BE2C (cell line): ENCODE data around the gene ATP13A3. TPM values are rescaled to one million over a fixed set of nuclear protein-coding genes. Genes with fewer than 3 reads are reported as not detected.
"Not testable (repeated sequence)": the region's sequence is repeated elsewhere in the genome, so short reads cannot be mapped to it uniquely, and the experiment has no call there.

Experiments used
- DNase-seq: peaks from one replicate; pipeline ENCODE4 v3.0.0-alpha.2; 2020
- H3K27me3 ChIP-seq: fragments of 250-450 bp; sonication (Bioruptor Pico); 2 replicates; pipeline ENCODE4 v1.5.1; 2020; ENCODE audit warnings: mild to moderate bottlenecking
- H3K36me3 ChIP-seq: fragments of 250-450 bp; sonication (Bioruptor Pico); 2 replicates; pipeline ENCODE4 v1.5.1; 2020; ENCODE audit warnings: mild to moderate bottlenecking
- H3K4me1 ChIP-seq: fragments of 250-450 bp; sonication (Bioruptor Pico); 2 replicates; pipeline ENCODE4 v1.5.1; 2020
- H3K4me3 ChIP-seq: 2 replicates; pipeline ENCODE4 v1.5.1; 2011; ENCODE audit warnings: low read depth, low read length
- H3K9me3 ChIP-seq: fragments of 250-450 bp; sonication (Bioruptor Pico); 2 replicates; pipeline ENCODE4 v1.5.1; 2020
- polyA plus RNA-seq: library from polyadenylated mRNA; unstranded; fragments of >200 nt; gene quantifications from one replicate; pipeline ENCODE4 v1.2.1, GENCODE V29; 2012; ENCODE audit warnings: low read depth, missing spikeins; ENCODE audit not compliant: insufficient read length, insufficient read depth
- TF ChIP-seq, protein P1 (sequence below): IDR thresholded peaks from 2 replicates; pipeline ENCODE4 v1.5.1; 2012; ENCODE audit warnings: mild to moderate bottlenecking, low read depth, low read length

Gene ATP13A3
- 20.4 TPM for polyA plus RNA-seq

DNA sequence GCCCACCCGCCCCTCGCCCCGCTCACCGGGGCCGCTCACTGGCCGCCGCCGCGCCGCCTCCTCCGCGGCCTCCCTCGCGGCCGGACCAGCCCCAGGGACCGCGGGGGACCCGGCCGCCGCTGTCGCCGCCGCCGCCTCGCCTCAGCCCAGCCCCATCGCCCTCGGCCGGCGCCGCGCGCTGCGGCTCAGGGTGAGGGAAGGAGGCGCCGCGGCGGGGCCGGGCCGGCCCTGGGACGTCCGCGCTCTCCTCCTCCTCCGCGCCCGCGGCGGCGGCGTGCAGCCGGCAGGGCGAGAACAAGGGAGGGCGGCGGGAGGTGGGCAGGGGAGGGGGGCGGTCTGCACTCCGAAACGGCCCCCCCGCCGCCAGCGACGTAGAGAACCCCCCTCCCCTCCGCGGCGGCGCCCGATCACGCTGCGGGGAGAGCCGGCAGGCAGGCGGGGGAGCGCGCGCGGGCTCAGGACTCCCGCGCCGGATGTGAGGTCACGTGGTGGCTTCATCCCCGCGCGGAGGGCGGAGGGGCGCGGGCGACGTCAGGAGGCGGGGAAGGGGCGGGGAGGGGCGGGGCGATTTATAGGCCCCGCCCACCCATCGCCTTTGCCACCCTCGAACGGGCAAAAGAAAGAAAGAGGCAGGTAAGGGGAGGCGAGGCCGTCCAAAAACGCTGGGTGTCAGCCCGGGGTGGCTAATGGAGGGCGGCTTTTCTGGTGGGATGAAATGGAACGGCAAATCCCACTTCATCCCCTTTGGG, at the start of gene ATP13A3:
TSS of gene ATP13A3 (minus strand) at position 463 of the 749 bp plus-strand sequence. CDS start 24,812 bp downstream, outside the sequence.
- peak within 1 kb of the TSS; percentile 94 for H3K4me3 ChIP-seq
- H3K4me1 ChIP-seq: peaks cover 3% of the 10 kb centered on the region; the same call in 1 of the 2 replicates
- peak; percentile 92 for DNase-seq
- peaks cover 26% of the 10 kb centered on the region for H3K36me3 ChIP-seq
- H3K9me3 ChIP-seq: no peaks in the 10 kb centered on the region
- TF ChIP-seq, protein P1, sequence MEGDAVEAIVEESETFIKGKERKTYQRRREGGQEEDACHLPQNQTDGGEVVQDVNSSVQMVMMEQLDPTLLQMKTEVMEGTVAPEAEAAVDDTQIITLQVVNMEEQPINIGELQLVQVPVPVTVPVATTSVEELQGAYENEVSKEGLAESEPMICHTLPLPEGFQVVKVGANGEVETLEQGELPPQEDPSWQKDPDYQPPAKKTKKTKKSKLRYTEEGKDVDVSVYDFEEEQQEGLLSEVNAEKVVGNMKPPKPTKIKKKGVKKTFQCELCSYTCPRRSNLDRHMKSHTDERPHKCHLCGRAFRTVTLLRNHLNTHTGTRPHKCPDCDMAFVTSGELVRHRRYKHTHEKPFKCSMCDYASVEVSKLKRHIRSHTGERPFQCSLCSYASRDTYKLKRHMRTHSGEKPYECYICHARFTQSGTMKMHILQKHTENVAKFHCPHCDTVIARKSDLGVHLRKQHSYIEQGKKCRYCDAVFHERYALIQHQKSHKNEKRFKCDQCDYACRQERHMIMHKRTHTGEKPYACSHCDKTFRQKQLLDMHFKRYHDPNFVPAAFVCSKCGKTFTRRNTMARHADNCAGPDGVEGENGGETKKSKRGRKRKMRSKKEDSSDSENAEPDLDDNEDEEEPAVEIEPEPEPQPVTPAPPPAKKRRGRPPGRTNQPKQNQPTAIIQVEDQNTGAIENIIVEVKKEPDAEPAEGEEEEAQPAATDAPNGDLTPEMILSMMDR: no peak
- no peaks in the 10 kb centered on the region for H3K27me3 ChIP-seq

DNA sequence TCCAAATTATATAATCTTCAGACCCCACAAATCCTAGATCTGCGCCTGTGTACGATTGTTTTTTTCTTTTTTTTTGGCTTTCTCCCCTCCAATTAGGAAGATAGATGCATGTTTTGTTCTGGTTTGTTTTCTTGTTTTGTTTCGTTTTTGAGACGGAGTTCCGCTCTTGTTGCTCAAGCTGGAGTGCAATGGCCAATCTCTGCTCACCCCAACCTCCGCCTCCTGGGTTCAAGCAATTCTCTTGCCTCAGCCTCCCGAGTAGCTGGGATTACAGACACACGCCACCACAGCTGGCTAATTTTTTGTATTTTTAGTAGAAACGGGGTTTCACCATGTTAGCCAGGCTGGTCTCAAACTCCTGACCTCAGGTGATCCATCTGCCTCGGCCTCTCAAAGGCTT, 48.4 kb upstream of the ATP13A3 start:
- not testable (repeated sequence) for H3K36me3 ChIP-seq, H3K27me3 ChIP-seq, H3K4me3 ChIP-seq, H3K4me1 ChIP-seq, DNase-seq, H3K9me3 ChIP-seq

DNA sequence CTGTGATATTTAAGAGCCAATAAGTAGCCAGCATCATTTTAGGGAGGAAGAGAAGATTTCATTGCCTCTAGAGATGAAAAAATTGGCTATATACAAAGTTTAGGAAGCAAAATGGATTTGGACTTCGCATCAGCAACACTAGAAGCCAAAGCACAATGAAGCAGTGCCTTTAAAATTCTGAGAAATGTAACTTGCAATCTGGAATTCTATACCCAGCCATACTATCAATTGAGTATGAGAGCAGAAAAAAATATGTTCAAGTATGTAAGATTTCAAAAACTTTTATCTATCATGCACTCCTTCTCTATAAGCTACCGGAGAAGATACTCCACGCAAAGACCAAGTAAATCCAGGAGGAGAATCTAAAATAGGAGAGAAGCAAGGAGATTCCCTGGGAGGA, 47.4 kb upstream of the ATP13A3 start:
- Histone ChIP-seq H3K4me1 (0 out of 2 replicates have a peak, but pooled peaks cover 6% of the 10 kb centered on the region), H3K36me3 (no peaks in the 10 kb centered on the region), H3K27me3 (no peaks in the 10 kb centered on the region), H3K4me3 (no peak overlapping the region), H3K9me3 (no peaks in the 10 kb centered on the region)
- TF ChIP-seq, protein P1: no peak
- no peak for DNase-seq

DNA sequence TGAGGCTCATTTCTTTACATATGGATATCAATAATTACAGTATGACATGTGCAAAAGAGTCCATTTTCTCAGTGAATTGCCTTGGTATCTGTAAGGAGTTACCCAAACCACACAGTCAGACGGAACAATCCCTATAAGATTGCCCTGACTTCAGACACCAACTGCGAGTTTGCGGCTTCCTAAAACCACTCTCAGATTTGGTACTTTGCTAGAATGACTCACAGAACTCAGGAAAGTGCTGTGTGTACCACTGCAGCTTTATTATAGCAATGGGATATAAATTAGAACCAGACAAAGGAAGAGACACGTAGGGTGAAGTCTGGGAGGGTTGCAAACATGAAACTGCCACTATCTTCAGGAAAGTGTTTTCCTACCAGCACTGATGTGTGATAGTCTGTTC, 45.8 kb upstream of the ATP13A3 start:
- TF ChIP-seq, protein P1: no peak
- Histone ChIP-seq H3K9me3 (no peaks in the 10 kb centered on the region), H3K4me1 (0 out of 2 replicates have a peak, but pooled peaks cover 6% of the 10 kb centered on the region), H3K27me3 (no peaks in the 10 kb centered on the region), H3K36me3 (no peaks in the 10 kb centered on the region), H3K4me3 (no peak overlapping the region)
- DNase-seq: no peak

DNA sequence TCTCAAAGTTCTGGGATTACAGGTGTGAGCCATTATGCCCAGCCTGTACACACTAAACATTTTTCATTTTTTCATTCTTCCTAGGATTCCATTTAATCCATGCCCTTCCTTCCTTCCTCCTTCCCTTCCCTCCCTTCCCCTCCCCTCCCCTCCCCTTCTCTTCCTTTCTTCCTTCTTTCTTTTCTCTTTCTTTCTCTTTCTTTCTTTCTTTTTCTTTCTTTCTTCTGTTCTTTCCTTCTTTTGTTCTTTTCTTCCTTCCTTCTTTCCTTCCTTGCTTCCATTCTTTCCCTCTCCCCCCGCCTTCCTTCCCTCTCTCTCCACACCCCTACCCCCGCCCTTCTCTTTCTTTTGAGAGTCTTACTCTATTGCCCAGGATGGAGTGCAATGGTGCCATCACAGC, 40.9 kb upstream of the ATP13A3 start:
- no peaks in the 10 kb centered on the region for H3K36me3 ChIP-seq
- no peaks in the 10 kb centered on the region for H3K9me3 ChIP-seq
- DNase-seq: no peak
- no peaks in the 10 kb centered on the region for H3K27me3 ChIP-seq
- TF ChIP-seq, protein P1: no peak
- no peak overlapping the region for H3K4me3 ChIP-seq
- H3K4me1 ChIP-seq: no peaks in the 10 kb centered on the region

DNA sequence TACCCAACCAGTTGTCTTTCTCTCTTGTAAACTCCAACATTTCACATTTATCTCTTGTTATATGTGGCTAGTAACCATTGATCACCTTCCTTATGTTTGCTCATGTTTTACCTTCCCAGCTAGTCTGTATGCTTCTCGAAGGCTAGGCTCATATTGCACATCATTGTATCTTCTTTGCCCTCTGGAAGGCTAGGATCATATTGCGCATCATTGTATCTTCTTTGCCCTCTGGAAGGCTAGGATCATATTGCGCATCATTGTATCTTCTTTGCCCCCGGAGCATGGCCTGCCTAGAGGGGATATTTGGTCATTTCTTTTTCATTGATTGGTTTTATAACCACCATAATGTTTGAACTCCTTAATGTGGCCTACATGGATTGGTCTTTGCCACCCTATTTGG, 39.4 kb upstream of the ATP13A3 start:
- no peaks in the 10 kb centered on the region for H3K36me3 ChIP-seq
- no peaks in the 10 kb centered on the region for H3K9me3 ChIP-seq
- no peak overlapping the region for H3K4me3 ChIP-seq
- no peaks in the 10 kb centered on the region for H3K4me1 ChIP-seq
- DNase-seq: no peak
- H3K27me3 ChIP-seq: no peaks in the 10 kb centered on the region
- TF ChIP-seq, protein P1: no peak
